Lower leg skin (tissue), 4 donors: ENCODE data around the gene MAEA. TPM values are rescaled to one million over a fixed set of nuclear protein-coding genes. Genes with fewer than 3 reads are reported as not detected.
"Not testable (repeated sequence)": the region's sequence is repeated elsewhere in the genome, so short reads cannot be mapped to it uniquely, and the experiment has no call there.

ENCODE experiments used
- DNase-seq, 2 donors: peaks; one replicate each; pipeline ENCODE4 v3.0.0-alpha.2; 2019; ENCODE audit warnings: low spot score in 2 of 2
- H3K4me3 ChIP-seq: fragments of 200-600 bp; sonication (generic); 2 replicates; pipeline ENCODE4 v1.5.1; 2017; ENCODE audit warnings: mild to moderate bottlenecking, low read depth; ENCODE audit not compliant: poor library complexity, severe bottlenecking
- CTCF ChIP-seq, 3 donors: fragments of 450-650 bp; IDR thresholded peaks; one replicate each; pipeline ENCODE4 v1.5.1; 2016; ENCODE audit warnings: antibody characterized with exemption in 3 of 3, mild to moderate bottlenecking in 3 of 3, moderate library complexity in 2 of 3
- POLR2A ChIP-seq, 2 donors: fragments of 450-650 bp; IDR thresholded peaks; one replicate each; pipeline ENCODE4 v1.6.1; 2016 to 2017; ENCODE audit warnings: antibody characterized with exemption in 2 of 2, mild to moderate bottlenecking in 1 of 2, moderate library complexity in 1 of 2
- WGBS, 2 donors: methylation state at CpG; one replicate each; pipeline ENCODE4 v1.1.5; 2018; 5-methylcytosine and 5-hydroxymethylcytosine counted together
- intact Hi-C: fragments of 100-400 bp; cut with DNase I; formaldehyde crosslinking; loops from one replicate; pipeline ENCODE4 v1.15.0; 2023; ENCODE audit warnings: low total_unique reads
- total RNA-seq, 4 donors: library from RNA; depleted of rRNA; stranded (reverse); fragments of >200 nt; gene quantifications; one replicate each; pipeline ENCODE4 v1.1.0, GENCODE V29; 2016

Gene MAEA
- total RNA-seq, 4 donors from 2014 or later: 79.6 to 124 (median 89.4) TPM

GRCh38 chr4:1323635-1324442, 34.1 kb downstream of the MAEA start:
- no peak for TF ChIP-seq POLR2A (IDR thresholded peaks at IDR 0.05)
- TF ChIP-seq CTCF (IDR thresholded peaks at IDR 0.05): no peak
- no peak for DNase-seq
- intact Hi-C loops: no loop called here
- WGBS, 2 donors: 61 to 65% methylated on average over 11 of the region's 11 CpGs
- H3K4me3 ChIP-seq: no peak overlapping the region

GRCh38 chr4:1324443-1325175, 34.9 kb downstream of the MAEA start:
- WGBS, 2 donors: 92 to 93% methylated on average over 20 of the region's 20 CpGs
- H3K4me3 ChIP-seq, DNase-seq, intact Hi-C loops: not testable (repeated sequence)

GRCh38 chr4:1325176-1325480, 35.4 kb downstream of the MAEA start:
- DNase-seq: no peak
- H3K4me3 ChIP-seq: no peak overlapping the region
- intact Hi-C loops: no loop called here
- TF ChIP-seq CTCF (IDR thresholded peaks at IDR 0.05) (no peak), POLR2A (IDR thresholded peaks at IDR 0.05) (no peak)
- WGBS, 2 donors: 94 to 97% methylated on average over 11 of the region's 11 CpGs

GRCh38 chr4:1325681-1326635, 36.3 kb downstream of the MAEA start:
- H3K4me3 ChIP-seq: no peak overlapping the region
- no peak for DNase-seq
- intact Hi-C loops: no loop called here
- whole genome bisulfite sequencing, 2 donors: 91 to 96% methylated on average over 32 of the region's 35 CpGs
- no peak for TF ChIP-seq CTCF (IDR thresholded peaks at IDR 0.05)
- TF ChIP-seq POLR2A (IDR thresholded peaks at IDR 0.05): no peak

- no peak overlapping the region for H3K4me3 ChIP-seq
- 95 to 97% methylated on average over 27 to 30 of the region's 30 CpGs for WGBS, 2 donors
- TF ChIP-seq CTCF (IDR thresholded peaks at IDR 0.05) (no peak), POLR2A (IDR thresholded peaks at IDR 0.05) (no peak)
- intact Hi-C loops: no loop called here
- no peak for DNase-seq
Measured at GRCh38 chr4:1326751-1327525, 37.2 kb downstream of the MAEA start.
